GM19395 (cell line): ENCODE data around the gene HELT.
"Not testable (repeated sequence)": the region's sequence is repeated elsewhere in the genome, so short reads cannot be mapped to it uniquely, and the experiment has no call there.

Experiments used
- ATAC-seq: cut with Tn5 transposase; IDR thresholded peaks from one replicate; pipeline ENCODE4 v1.9.1; 2021; ENCODE audit warnings: mild to moderate bottlenecking, moderate library complexity; ENCODE audit not compliant: unreplicated experiment

HELT gene, protein sequence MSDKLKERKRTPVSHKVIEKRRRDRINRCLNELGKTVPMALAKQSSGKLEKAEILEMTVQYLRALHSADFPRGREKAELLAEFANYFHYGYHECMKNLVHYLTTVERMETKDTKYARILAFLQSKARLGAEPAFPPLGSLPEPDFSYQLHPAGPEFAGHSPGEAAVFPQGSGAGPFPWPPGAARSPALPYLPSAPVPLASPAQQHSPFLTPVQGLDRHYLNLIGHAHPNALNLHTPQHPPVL

GRCh38 chr4:185017964-185018772, at the start of gene HELT:
TSS of gene HELT (plus strand) at chr4:185018490. CDS start at chr4:185018929, 439 bp downstream.
- ATAC-seq: no peak

GRCh38 chr4:184968784-184969201, 49.5 kb upstream of the HELT start:
- no peak for ATAC-seq

- ATAC-seq: no peak
Measured at GRCh38 chr4:184969610-184970009, 48.7 kb upstream of the HELT start.

GRCh38 chr4:184972991-184973390, 45.3 kb upstream of the HELT start:
- ATAC-seq: no peak

DNA sequence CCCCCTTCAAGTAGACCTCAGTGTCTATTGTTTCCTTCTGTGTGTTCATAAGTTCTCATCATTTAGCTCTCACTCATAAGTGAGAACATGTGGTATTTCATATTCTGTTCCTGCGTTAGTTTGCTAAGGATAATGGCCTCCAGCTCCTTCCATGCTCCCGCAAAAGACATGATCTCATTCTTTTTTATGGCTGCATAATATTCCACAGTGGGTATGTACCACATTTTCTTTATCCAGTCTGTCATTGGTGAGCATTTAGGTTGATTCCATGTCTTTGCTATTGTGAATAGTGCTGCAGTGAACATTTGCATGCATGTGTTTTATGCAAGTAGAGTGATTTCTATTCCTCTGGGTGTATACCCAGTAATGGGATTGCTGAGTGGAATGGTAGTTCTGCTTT, 41.9 kb upstream of the HELT start:
- ATAC-seq: not testable (repeated sequence)

- ATAC-seq: no peak
Measured at GRCh38 chr4:184977747-184978146, 40.5 kb upstream of the HELT start.

- ATAC-seq: no peak
Measured at GRCh38 chr4:184978211-184978610, 40.1 kb upstream of the HELT start.

DNA sequence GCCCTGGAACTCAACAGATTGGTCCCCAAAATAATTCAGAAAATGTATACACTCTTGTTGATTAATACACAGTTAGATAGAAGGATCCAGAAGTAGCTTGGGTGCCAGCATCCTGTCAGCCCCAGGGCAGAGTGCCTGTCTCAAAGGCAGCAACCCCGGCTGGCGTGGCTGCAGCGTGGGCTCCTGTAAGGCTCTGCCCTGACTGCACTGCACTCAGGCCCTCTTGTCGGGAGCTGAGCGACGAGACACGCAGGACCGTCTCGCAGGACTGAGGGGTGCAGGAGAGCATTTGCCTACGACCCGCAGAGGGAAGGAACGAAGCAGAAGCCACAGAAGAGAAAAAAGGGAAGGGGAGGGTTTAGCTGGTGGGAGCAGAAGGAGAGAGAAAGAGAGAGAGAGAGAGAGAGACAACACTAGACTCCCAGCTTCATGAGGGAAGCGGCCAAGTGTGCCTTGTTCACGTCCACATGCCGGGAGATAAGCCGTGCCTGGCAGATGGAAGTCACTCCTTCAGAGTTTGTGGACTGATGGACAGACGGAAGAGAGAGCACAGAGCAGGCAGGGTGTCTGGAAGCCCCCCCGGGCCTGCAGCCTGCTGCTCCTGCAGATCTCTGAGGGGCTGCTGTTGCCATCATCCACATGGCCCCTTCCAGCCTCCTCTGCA, 38.7 kb upstream of the HELT start:
- no peak for ATAC-seq

DNA sequence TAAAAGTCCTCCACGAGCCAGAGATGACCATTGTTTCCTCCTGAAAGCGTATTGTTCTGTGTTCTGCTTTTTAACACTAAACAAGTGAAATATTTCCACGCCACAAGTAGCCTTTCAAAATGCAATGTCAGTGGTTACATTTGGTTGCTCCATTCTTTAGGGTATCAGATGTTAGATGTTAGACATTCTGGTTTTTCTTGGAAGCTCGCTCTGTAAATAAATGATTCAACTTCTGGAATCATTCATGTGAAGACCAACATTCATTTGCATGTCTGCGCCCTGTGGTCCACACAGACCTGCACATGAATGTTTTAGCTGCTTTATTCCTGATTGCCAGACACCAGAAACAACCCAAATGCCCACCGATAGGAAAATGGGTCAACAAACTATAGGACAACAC, 38.0 kb upstream of the HELT start:
- ATAC-seq: no peak

DNA sequence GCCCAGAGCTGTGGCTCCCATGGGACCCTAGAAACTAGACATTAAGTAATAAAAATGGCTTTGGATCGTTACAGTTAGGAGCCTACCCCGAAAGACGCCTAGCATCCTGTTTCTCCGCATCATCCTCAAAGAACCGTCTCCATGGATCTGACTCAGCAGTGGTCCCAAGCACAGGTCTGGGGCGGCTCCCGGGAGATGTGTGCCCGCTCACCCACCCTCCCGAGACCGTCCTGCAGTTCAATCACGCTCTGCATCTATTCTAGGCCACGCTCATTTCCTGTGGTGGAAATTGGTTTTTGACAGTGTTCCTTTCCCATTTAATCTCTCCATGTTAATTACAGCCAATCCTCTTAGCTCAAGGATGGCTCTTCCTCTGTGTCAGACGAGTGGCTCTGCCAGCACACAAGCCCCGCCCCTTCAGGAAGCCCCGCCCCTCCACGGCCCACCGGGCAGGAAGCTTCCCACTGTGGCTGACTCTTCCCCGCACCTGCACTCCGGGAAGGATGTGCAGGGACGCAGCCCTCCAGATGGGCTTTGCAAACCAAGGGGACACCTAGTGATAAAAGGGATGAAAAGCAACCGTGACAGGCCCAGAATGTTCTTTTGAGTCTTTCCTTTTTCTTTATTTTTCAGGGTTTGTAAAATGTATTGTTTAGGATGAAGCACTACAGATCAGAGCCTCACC, 34.5 kb upstream of the HELT start:
- ATAC-seq: peak; percentile 70

DNA sequence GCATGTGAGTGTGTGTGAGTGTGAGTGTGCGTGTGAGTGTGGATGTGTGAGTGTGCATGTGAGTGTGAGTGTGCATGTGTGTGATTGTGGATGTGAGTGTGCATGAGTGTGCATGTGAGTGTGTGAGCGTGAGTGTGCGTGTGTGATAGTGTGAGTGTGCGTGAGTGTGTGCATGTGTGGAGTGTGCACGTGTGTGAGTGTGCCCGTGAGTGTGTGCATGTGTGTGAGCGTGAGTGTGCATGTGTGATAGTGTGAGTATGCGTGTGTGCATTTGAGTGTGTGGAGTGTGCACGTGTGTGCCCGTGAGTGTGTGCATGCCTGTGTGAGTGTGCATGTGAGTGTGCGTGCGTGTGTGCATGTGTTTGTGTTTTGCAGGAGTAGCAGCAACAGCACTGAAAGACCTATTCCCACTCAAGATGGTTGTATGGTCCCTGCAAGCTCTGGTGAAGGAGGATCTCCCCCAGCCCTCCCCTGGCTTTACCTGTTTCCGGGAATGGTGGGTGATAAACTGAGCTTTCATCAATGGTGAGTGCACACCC, 30.7 kb upstream of the HELT start:
- ATAC-seq: no peak

GRCh38 chr4:184988611-184989010, 29.7 kb upstream of the HELT start:
- no peak for ATAC-seq

GRCh38 chr4:184989283-184989682, 29.0 kb upstream of the HELT start:
- not testable (repeated sequence) for ATAC-seq

- not testable (repeated sequence) for ATAC-seq
Measured at GRCh38 chr4:184990131-184990530, 28.2 kb upstream of the HELT start.

- no peak for ATAC-seq
Measured at GRCh38 chr4:184991860-184992259, 26.4 kb upstream of the HELT start.

DNA sequence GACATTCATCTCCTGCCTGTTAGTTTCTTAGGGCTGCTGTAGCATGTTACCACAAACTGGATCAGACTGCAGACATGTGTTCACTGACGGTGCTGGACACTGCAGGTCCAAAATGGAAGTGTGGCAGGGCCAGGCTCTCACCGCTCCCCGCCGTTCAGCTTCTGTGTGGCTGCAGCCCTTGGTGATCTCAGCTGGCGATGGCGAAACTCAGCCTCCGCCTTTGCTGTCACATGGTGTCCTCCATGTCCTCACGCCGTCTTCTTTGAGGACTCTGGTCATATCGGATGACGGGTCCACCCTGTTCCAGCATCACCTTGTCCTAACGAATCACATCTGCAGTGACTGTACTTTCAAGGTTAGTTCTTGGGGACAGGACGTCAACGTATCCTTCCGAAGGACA, 25.9 kb upstream of the HELT start:
- ATAC-seq: no peak

GRCh38 chr4:184993247-184993646, 25.0 kb upstream of the HELT start:
- no peak for ATAC-seq

GRCh38 chr4:184994010-184994622, 24.2 kb upstream of the HELT start:
- no peak for ATAC-seq

DNA sequence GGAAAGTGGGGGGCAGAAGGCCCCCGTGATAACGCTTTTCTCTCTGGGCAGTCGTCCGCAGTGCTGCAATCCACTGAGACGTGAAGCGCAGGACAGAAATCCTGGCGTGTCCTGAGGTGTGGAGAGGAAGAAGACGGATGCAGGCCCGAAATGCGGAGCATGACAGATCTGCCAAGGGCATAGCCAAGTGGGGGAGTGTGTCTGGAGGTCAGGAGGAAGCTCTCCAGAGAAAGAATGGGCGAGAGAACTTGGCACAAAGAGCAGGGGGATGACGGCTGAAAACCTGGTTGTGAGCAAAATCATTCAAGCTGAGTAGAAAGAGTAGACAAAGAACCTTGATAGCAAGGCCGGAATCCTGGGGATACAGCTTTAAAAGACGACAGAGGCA, 23.7 kb upstream of the HELT start:
- no peak for ATAC-seq

- ATAC-seq: not testable (repeated sequence)
Measured at GRCh38 chr4:184997656-184998055, 20.6 kb upstream of the HELT start.

- ATAC-seq: no peak
Measured at GRCh38 chr4:185002784-185003183, 15.5 kb upstream of the HELT start.
